Activated CD4-positive, alpha-beta memory T cell treated with anti-CD3 and anti-CD28 coated beads for 36 hours (primary cell): Measurements from ENCODE around the gene RBM3. TPM values are rescaled to one million over a fixed set of nuclear protein-coding genes. Genes with fewer than 3 reads are reported as not detected.
"Not testable (repeated sequence)": the region's sequence is repeated elsewhere in the genome, so short reads cannot be mapped to it uniquely, and the experiment has no call there.

Experiments used
- CTCF ChIA-PET: fragments of 350-600 bp; sonication (Branson Sonifier 250); formaldehyde crosslinking; loops from one replicate; lab custom pipeline; 2021; ENCODE audit warnings: antibody characterized with exemption, inconsistent platforms; lab: Charles Lee
- POLR2A ChIA-PET: fragments of 350-600 bp; sonication (Branson Sonifier 250); formaldehyde crosslinking; loops from one replicate; lab custom pipeline; 2021; ENCODE audit warnings: antibody characterized with exemption; lab: Charles Lee
- DNase-seq: peaks from one replicate; pipeline ENCODE4 v3.0.0-alpha.2; 2020
- H3K27ac Mint-ChIP-seq: one replicate; pipeline ENCODE4 v1.8.0; 2021; ENCODE audit warnings: mixed read lengths
- H3K27me3 Mint-ChIP-seq: one replicate; pipeline ENCODE4 v1.8.0; 2021; ENCODE audit warnings: mixed read lengths
- H3K36me3 Mint-ChIP-seq: one replicate; pipeline ENCODE4 v1.8.0; 2021; ENCODE audit warnings: mixed read lengths
- H3K4me1 Mint-ChIP-seq: one replicate; pipeline ENCODE4 v1.8.0; 2021; ENCODE audit warnings: low read depth, mixed read lengths
- H3K4me3 Mint-ChIP-seq: one replicate; pipeline ENCODE4 v1.8.0; 2021; ENCODE audit warnings: mild to moderate bottlenecking, mixed read lengths
- H3K9me3 Mint-ChIP-seq: one replicate; pipeline ENCODE4 v1.8.0; 2021; ENCODE audit warnings: mixed read lengths
- intact Hi-C: fragments of 100-400 bp; cut with micrococcal nuclease; formaldehyde crosslinking; loops from one replicate; pipeline ENCODE4 v1.15.1; 2023
- total RNA-seq, 2 experiments: library from RNA; stranded (reverse); gene quantifications; one replicate each; pipeline ENCODE4 v1.2.3, GENCODE V29; 2021

Gene RBM3
- 100 to 1,000 TPM; 191 to 197 TPM for total RNA-seq

GRCh38 chrX:48574270-48575266 lies at the start of gene RBM3:
Gene RBM3 (plus strand): TSS chrX:48574484. CDS start chrX:48575181, 697 bp downstream.
- intact Hi-C loops: loop anchor here (1.0 to 10.0 kb wide), 6 partner anchors 23 to 700 kb away; partner anchors contain the start of genes EBP, TBC1D25, WAS and WDR13
- H3K27ac Mint-ChIP-seq: peak within 1 kb of the TSS; percentile 90
- H3K4me1 Mint-ChIP-seq: peaks cover 17% of the 10 kb centered on the region
- peaks cover 40% of the 10 kb centered on the region for H3K36me3 Mint-ChIP-seq
- ChIA-PET POLR2A (interaction anchor here (0.8 to 1.5 kb wide), 6 partner anchors 16 to 100 kb away, joined by 3 to 12 read pairs (median 3); partner anchors contain the start of gene TBC1D25), CTCF (interaction anchor here (0.6 to 0.9 kb wide), 2 partner anchors 22 to 100 kb away, joined by 3 read pairs; no protein-coding TSS in a partner anchor)
- peak; percentile 95 for DNase-seq
- H3K27me3 Mint-ChIP-seq: no peaks in the 10 kb centered on the region
- H3K4me3 Mint-ChIP-seq: peak within 1 kb of the TSS; percentile 92
- no peaks in the 10 kb centered on the region for H3K9me3 Mint-ChIP-seq

GRCh38 chrX:48525853-48526252 lies 48.4 kb upstream of the RBM3 start:
- H3K4me1 Mint-ChIP-seq: peaks cover 15% of the 10 kb centered on the region
- POLR2A ChIA-PET, intact Hi-C loops, CTCF ChIA-PET, H3K27me3 Mint-ChIP-seq, H3K4me3 Mint-ChIP-seq, H3K9me3 Mint-ChIP-seq, DNase-seq, H3K27ac Mint-ChIP-seq: not testable (repeated sequence)
- peaks cover 33% of the 10 kb centered on the region for H3K36me3 Mint-ChIP-seq

- ChIA-PET POLR2A (interaction anchor here (1.0 kb wide), 1 partner anchor 44 kb away, joined by 3 read pairs; the partner anchor contains the start of gene RBM3), CTCF (no interaction called here)
- Mint-ChIP-seq H3K4me3 (no peak overlapping the region), H3K4me1 (peaks cover 16% of the 10 kb centered on the region), H3K27ac (no peak overlapping the region), H3K27me3 (no peaks in the 10 kb centered on the region), H3K9me3 (no peaks in the 10 kb centered on the region), H3K36me3 (peaks cover 28% of the 10 kb centered on the region)
- intact Hi-C loops: no loop called here
- no peak for DNase-seq
Observed at GRCh38 chrX:48530736-48531135, 43.5 kb upstream of the RBM3 start.

- Mint-ChIP-seq H3K4me3 (no peak overlapping the region), H3K36me3 (peaks cover 25% of the 10 kb centered on the region), H3K9me3 (no peaks in the 10 kb centered on the region), H3K27me3 (no peaks in the 10 kb centered on the region), H3K27ac (peak overlapping the region; percentile 84), H3K4me1 (peaks cover 15% of the 10 kb centered on the region)
- POLR2A ChIA-PET: interaction anchor here (1.0 kb wide), 1 partner anchor 43 kb away, joined by 3 read pairs; the partner anchor contains the start of gene RBM3
- CTCF ChIA-PET: no interaction called here
- DNase-seq: peak; percentile 17
- intact Hi-C loops: no loop called here
Observed at GRCh38 chrX:48531358-48531959, 42.8 kb upstream of the RBM3 start.

- H3K27me3 Mint-ChIP-seq: no peaks in the 10 kb centered on the region
- intact Hi-C loops: no loop called here
- peaks cover 13% of the 10 kb centered on the region for H3K4me1 Mint-ChIP-seq
- H3K27ac Mint-ChIP-seq: peak overlapping the region; percentile 84
- H3K36me3 Mint-ChIP-seq: peaks cover 20% of the 10 kb centered on the region
- ChIA-PET CTCF (no interaction called here), POLR2A (no interaction called here)
- no peak for DNase-seq
- H3K4me3 Mint-ChIP-seq: no peak overlapping the region
- no peaks in the 10 kb centered on the region for H3K9me3 Mint-ChIP-seq
Observed at GRCh38 chrX:48532161-48532560, 42.1 kb upstream of the RBM3 start.

- intact Hi-C loops: no loop called here
- CTCF ChIA-PET: no interaction called here
- POLR2A ChIA-PET: no interaction called here
- Mint-ChIP-seq H3K4me3 (no peak overlapping the region), H3K9me3 (no peaks in the 10 kb centered on the region), H3K4me1 (peaks cover 13% of the 10 kb centered on the region), H3K27ac (no peak overlapping the region), H3K27me3 (no peaks in the 10 kb centered on the region), H3K36me3 (peaks cover 11% of the 10 kb centered on the region)
- no peak for DNase-seq
Observed at GRCh38 chrX:48533165-48533564, 41.1 kb upstream of the RBM3 start.

GRCh38 chrX:48538641-48539344 lies 35.5 kb upstream of the RBM3 start:
- intact Hi-C loops: loop anchor here (1.0 kb wide), 4 partner anchors 17 to 381 kb away; partner anchors contain the start of genes EBP, PIM2 and RBM3

GRCh38 chrX:48539345-48540027 lies 34.8 kb upstream of the RBM3 start, which contains the start of gene TBC1D25:
Gene TBC1D25 (plus strand): TSS chrX:48539714. CDS start chrX:48539798, 84 bp downstream.
- intact Hi-C loops: loop anchor here (1.0 kb wide), 6 partner anchors 18 to 380 kb away; partner anchors contain the start of genes EBP, PIM2 and RBM3
- CTCF ChIA-PET: interaction anchor here (0.6 to 1.3 kb wide), 3 partner anchors 10 to 73 kb away, joined by 3 to 5 read pairs (median 3); no protein-coding TSS in a partner anchor
- POLR2A ChIA-PET: interaction anchor here (0.9 to 1.6 kb wide), 4 partner anchors 18 to 71 kb away, joined by 3 to 12 read pairs (median 6); partner anchors contain the start of genes EBP and RBM3
- H3K27ac Mint-ChIP-seq: peak within 1 kb of the TSS; percentile 97
- peaks cover 9% of the 10 kb centered on the region for H3K36me3 Mint-ChIP-seq
- no peaks in the 10 kb centered on the region for H3K27me3 Mint-ChIP-seq
- peaks cover 19% of the 10 kb centered on the region for H3K4me1 Mint-ChIP-seq
- peak within 1 kb of the TSS; percentile 84 for H3K4me3 Mint-ChIP-seq
- no peaks in the 10 kb centered on the region for H3K9me3 Mint-ChIP-seq
- DNase-seq: peak; percentile 98

More at GRCh38 chrX:48538641-48539344, 35.5 kb upstream of the RBM3 start:
- Mint-ChIP-seq H3K27me3 (no peaks in the 10 kb centered on the region), H3K27ac (peak overlapping the region; percentile 97), H3K4me1 (peaks cover 19% of the 10 kb centered on the region), H3K36me3 (peaks cover 7% of the 10 kb centered on the region), H3K9me3 (no peaks in the 10 kb centered on the region), H3K4me3 (no peak overlapping the region)
- CTCF ChIA-PET: interaction anchor here (0.7 kb wide), 1 partner anchor 73 kb away, joined by 5 read pairs; no protein-coding TSS in a partner anchor
- no peak for DNase-seq
- POLR2A ChIA-PET: interaction anchor here (0.8 to 1.6 kb wide), 5 partner anchors 10 to 75 kb away, joined by 3 to 12 read pairs (median 6); partner anchors contain the start of gene RBM3

GRCh38 chrX:48540028-48540375 lies 34.3 kb upstream of the RBM3 start:
- Mint-ChIP-seq H3K36me3 (peaks cover 10% of the 10 kb centered on the region), H3K4me1 (peaks cover 19% of the 10 kb centered on the region), H3K27ac (peak overlapping the region; percentile 97), H3K9me3 (no peaks in the 10 kb centered on the region), H3K4me3 (peak overlapping the region; percentile 84), H3K27me3 (no peaks in the 10 kb centered on the region)
- ChIA-PET CTCF (interaction anchor here (0.6 to 1.3 kb wide), 3 partner anchors 10 to 65 kb away, joined by 3 to 5 read pairs (median 3); no protein-coding TSS in a partner anchor), POLR2A (interaction anchor here (0.6 to 1.6 kb wide), 5 partner anchors 18 to 496 kb away, joined by 3 to 12 read pairs (median 4); partner anchors contain the start of genes EBP and RBM3)
- intact Hi-C loops: loop anchor here (1.0 kb wide), 2 partner anchors 18 to 30 kb away; no protein-coding TSS in a partner anchor
- peak; percentile 71 for DNase-seq

- POLR2A ChIA-PET: interaction anchor here (0.6 to 1.6 kb wide), 4 partner anchors 18 to 497 kb away, joined by 3 to 12 read pairs (median 4); partner anchors contain the start of genes EBP and RBM3
- H3K36me3 Mint-ChIP-seq: peaks cover 12% of the 10 kb centered on the region
- peak overlapping the region; percentile 84 for H3K4me3 Mint-ChIP-seq
- peaks cover 19% of the 10 kb centered on the region for H3K4me1 Mint-ChIP-seq
- intact Hi-C loops: loop anchor here (1.0 kb wide), 2 partner anchors 18 to 30 kb away; no protein-coding TSS in a partner anchor
- H3K27me3 Mint-ChIP-seq: no peaks in the 10 kb centered on the region
- no peaks in the 10 kb centered on the region for H3K9me3 Mint-ChIP-seq
- CTCF ChIA-PET: interaction anchor here (1.2 to 1.3 kb wide), 2 partner anchors 9 to 66 kb away, joined by 3 to 5 read pairs; no protein-coding TSS in a partner anchor
- H3K27ac Mint-ChIP-seq: peak overlapping the region; percentile 97
- no peak for DNase-seq
Observed at GRCh38 chrX:48540480-48540879, 33.8 kb upstream of the RBM3 start.
